Kidney (tissue), 14 donors: ENCODE data around the gene INSYN2B. TPM values are rescaled to one million over a fixed set of nuclear protein-coding genes. Genes with fewer than 3 reads are reported as not detected.

Experiments
- DNase-seq, 5 donors: peaks; one replicate each; pipeline ENCODE4 v3.0.0-alpha.2; 2013 to 2020
- FAIRE-seq: peaks from 2 replicates; lab custom pipeline; 2012; peaks lifted over from hg19 to GRCh38; lab: Jason Lieb, UNC
- H3K27ac ChIP-seq, 2 donors: one replicate each; pipeline ENCODE4 v1.7.0; 2013; ENCODE audit warnings: low read depth in 2 of 2, low read length in 2 of 2, inconsistent platforms in 1 of 2
- H3K27me3 ChIP-seq: one replicate; pipeline ENCODE4 v1.7.1; 2013; ENCODE audit warnings: low read length, inconsistent platforms; ENCODE audit not compliant: control insufficient read depth, insufficient read depth
- H3K36me3 ChIP-seq, 3 donors: one replicate each; pipeline versions ENCODE4 v1.7.0 to v1.7.1; 2013; ENCODE audit warnings: low read length in 3 of 3, control low read depth in 1 of 3, inconsistent platforms in 1 of 3; ENCODE audit not compliant: insufficient read depth in 3 of 3, control insufficient read depth in 2 of 3
- H3K4me1 ChIP-seq, 3 donors: one replicate each; pipeline versions ENCODE4 v1.7.0 to v1.7.1; 2013; ENCODE audit warnings: low read length in 3 of 3, inconsistent platforms in 1 of 3, low read depth in 1 of 3; ENCODE audit not compliant: control insufficient read depth in 2 of 3, insufficient read depth in 2 of 3
- H3K4me3 ChIP-seq, 3 donors: one replicate each; pipeline versions ENCODE4 v1.7.0 to v1.8.1; 2013; ENCODE audit warnings: low read length in 3 of 3, control low read depth in 1 of 3, inconsistent platforms in 1 of 3
- H3K9ac ChIP-seq, 3 donors: one replicate each; pipeline versions ENCODE4 v1.7.0 to v1.7.1; 2013; ENCODE audit warnings: low read length in 3 of 3, control low read depth in 1 of 3, inconsistent platforms in 1 of 3
- H3K9me3 ChIP-seq, 3 donors: one replicate each; pipeline versions ENCODE4 v1.7.0 to v1.7.1; 2013; ENCODE audit warnings: low read length in 3 of 3, control low read depth in 1 of 3, inconsistent platforms in 1 of 3; ENCODE audit not compliant: control insufficient read depth in 2 of 3, insufficient read depth in 1 of 3
- CTCF ChIP-seq: IDR thresholded peaks from 3 replicates; pipeline ENCODE4 v1.5.1; 2012; ENCODE audit warnings: mild to moderate bottlenecking, moderate library complexity, borderline replicate concordance; ENCODE audit not compliant: insufficient read depth; ENCODE audit errors: extremely low read depth
- intact Hi-C: fragments of 100-400 bp; cut with DNase I; formaldehyde crosslinking; loops from one replicate; pipeline ENCODE4 v1.11.1; 2022
- microRNA-seq: library from miRNA; unstranded; fragments of <30 nt; microRNA quantifications from one replicate; pipeline ENCODE4 v1.2.0, GENCODE V29; 2020
- polyA plus RNA-seq: library from polyadenylated mRNA; stranded (reverse); fragments of 350-450 nt; fragmentation: Illumina TruSeq; extraction: RNeasy Lipid Tissue Mini Kit (QIAGEN cat#74804); gene quantifications from one replicate; pipeline ENCODE4 v1.2.3, GENCODE V29; 2014; ENCODE audit warnings: low read depth, low replicate concordance; ENCODE audit not compliant: insufficient read depth
- total RNA-seq: library from RNA; stranded (reverse); fragmentation: NEBNext Ultra II Directional; extraction: Animal tissue kit (Norgen Biotek cat#: 25700); gene quantifications from one replicate; pipeline ENCODE4 v1.2.1, GENCODE V29; 2021
- donor health status: control.
- donor health status: control.
- donor health status: control.
- donor health status: control.
- donor health status: control.
- donor health status: DM: yes; HTN: yes; CAD: no.
- donor health status: Normal renal cell carcinoma (clear cell type).

INSYN2B gene
- total and polyA plus RNA-seq, 2 donors from 2014 or later = 0.28 TPM; not detected in 1

- Histone ChIP-seq H3K4me1 (no peaks in the 10 kb centered on the region), H3K9me3 (no peaks in the 10 kb centered on the region), H3K9ac (no peak overlapping the region), H3K4me3 (no peak overlapping the region), H3K27ac (no peak overlapping the region), H3K27me3 (no peaks in the 10 kb centered on the region), H3K36me3 (no peaks in the 10 kb centered on the region)
- intact Hi-C loops = no loop called here
- no peak for DNase-seq
- peak; percentile 14 for TF ChIP-seq CTCF
- FAIRE-seq = no peak
Observed at GRCh38 chr5:169826618-169827017, 153.7 kb downstream of the INSYN2B start.

DNA sequence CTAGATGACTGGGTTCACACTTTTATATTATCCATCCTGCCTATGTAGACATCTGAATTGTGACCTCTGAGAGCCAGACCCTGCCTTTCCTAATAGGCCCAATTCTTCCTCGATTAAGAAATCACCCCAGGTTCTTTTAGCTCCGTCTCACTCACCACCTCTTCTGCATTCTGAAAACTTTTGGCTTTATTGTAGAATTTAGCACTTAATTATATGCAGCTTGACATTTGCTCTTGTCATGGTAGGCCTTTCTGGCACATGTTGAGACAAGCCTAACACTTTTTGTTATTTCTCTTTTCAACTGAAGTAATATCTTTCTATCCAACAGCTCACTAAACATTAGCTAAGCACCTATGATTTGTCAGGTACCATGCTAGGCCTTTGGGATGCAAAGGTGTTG is 163.3 kb downstream of the INSYN2B start:
- FAIRE-seq (no peak), DNase-seq (no peak)
- TF ChIP-seq CTCF = no peak
- H3K4me1 ChIP-seq = no peaks in the 10 kb centered on the region
- no peak overlapping the region for H3K4me3 ChIP-seq
- no peak overlapping the region for H3K27ac ChIP-seq
- H3K9ac ChIP-seq = no peak overlapping the region
- intact Hi-C loops = no loop called here
- H3K36me3 ChIP-seq = no peaks in the 10 kb centered on the region
- H3K27me3 ChIP-seq = no peaks in the 10 kb centered on the region
- no peaks in the 10 kb centered on the region for H3K9me3 ChIP-seq

- Histone ChIP-seq H3K4me3 (no peak overlapping the region), H3K36me3 (no peaks in the 10 kb centered on the region), H3K9me3 (no peaks in the 10 kb centered on the region), H3K9ac (no peak overlapping the region), H3K4me1 (no peaks in the 10 kb centered on the region), H3K27ac (no peak overlapping the region), H3K27me3 (no peaks in the 10 kb centered on the region)
- FAIRE-seq (no peak), DNase-seq (no peak)
- TF ChIP-seq CTCF = no peak
- intact Hi-C loops = no loop called here
Observed at GRCh38 chr5:169814522-169814921, 165.8 kb downstream of the INSYN2B start.

Small RNAs within 50 kb of the gene (microRNA-seq; reads per million reads assigned to microRNA genes)
- gene MIR378E = not detected

Other genes starting within 250 kb of the INSYN2B start
- gene FOXI1, start 125.4 kb upstream of the INSYN2B start, total RNA-seq = 5.1 TPM
- gene FOXI1, start 125.4 kb upstream of the INSYN2B start, polyA plus RNA-seq = 48.5 TPM